HG02642 (cell line): ENCODE results near the gene DYSF.
A peak's percentile ranks its signal among the peaks of the same experiment; 100 is the strongest.

Experiments
- ATAC-seq: cut with Tn5 transposase; IDR thresholded peaks from one replicate; pipeline ENCODE4 v1.9.1; 2021; ENCODE audit warnings: mild to moderate bottlenecking; ENCODE audit not compliant: unreplicated experiment, poor library complexity

Gene DYSF

DNA sequence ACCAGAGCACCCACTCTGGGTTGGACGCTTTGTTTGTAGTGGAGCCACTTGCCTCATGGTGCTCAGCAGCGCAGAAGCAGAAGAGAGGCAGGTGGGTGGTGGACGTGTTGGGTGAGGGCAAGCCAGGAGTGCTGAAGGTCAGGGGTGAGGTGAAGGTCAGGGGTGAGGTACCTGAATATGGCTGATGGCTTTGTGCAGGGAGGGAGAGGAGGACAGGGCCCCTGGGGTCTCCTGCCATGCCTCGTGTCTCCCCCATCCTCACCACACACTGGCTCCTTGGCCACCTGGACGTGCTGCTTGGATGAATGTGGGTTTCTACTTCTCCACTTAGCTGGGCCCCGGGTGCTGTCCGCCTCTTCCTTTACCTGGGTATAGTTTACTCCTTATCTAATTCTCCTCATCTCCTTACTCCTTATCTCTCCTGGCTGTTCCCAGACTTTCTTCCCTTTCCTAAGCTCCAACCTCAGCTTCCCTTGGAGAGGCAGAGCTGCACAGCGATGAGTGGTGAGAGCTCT, 68.1 kb downstream of the DYSF start:
- no peak for ATAC-seq

DNA sequence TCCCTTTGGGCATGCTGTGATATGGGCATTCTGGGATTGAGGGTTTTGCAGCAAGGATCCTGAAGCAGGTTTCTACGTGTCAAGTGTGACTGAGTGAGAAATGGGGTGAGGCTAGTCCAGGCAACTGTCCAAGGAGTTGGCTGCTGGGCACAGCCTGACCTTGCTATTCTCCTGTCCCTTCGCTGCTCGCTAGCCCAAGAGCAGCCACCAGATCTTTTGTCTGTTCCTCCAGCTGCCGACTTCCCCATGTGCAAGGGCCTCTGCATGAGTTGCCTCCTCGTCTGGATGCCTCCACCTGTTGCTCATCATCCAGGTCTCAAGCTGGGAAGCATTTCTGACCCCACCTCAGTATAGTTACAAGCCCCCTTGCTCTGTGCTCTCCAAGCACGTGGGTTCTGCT, 71.1 kb downstream of the DYSF start:
- no peak for ATAC-seq

DNA sequence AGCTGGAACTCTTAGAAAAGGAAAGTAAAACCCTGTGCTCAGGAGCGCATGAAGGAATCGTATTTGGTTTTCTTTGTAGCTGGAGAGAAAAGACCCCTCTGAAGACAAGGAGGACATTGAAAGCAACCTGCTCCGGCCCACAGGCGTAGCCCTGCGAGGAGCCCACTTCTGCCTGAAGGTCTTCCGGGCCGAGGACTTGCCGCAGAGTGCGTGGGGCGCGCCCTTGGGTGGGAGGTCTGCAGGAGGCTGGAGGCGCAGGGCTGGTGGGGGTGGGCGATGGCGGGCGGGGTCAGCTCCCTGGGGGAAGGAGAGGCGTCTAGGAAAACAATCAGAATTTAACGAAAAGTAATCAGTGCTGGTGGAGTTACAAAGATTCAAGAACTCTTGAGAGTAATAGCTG, 72.8 kb downstream of the DYSF start:
- ATAC-seq = no peak

DNA sequence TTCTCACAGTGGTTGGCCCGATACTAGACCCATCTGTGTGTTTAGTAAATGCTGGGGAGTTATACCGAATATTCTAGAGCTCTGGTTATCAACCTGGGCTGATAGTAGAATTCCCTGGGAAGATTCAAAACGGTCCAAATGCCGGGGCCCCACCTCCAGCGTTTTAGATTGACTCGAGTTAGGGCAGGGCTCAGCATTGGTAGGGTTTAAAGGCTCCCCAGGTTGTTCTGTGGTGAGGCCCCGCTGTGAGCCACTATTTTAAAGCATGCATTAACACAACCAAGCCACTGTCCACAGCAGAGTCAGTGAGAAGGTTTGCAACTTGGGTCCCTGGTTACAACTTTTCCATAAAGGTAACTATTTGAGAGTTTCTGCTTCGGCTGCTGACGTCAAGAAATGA, 73.6 kb downstream of the DYSF start:
- no peak for ATAC-seq

DNA sequence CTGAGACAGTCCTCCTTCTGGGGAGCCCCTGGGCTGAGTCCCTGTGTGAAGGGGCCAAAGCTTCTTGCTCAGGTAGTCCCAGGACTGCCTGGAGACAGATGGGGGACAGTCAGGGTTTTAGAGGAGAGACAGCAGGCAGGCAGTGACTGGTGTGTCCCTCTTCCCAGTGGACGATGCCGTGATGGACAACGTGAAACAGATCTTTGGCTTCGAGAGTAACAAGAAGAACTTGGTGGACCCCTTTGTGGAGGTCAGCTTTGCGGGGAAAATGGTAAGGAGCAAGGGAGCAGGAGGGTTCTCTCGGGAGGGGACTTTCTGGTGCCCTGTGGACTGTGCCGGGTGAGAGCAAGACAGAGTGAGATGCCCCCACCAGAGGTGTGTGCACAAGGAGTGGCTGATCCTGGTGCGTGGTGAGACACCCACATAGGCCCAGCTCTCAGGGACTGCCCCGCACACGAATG, 74.8 kb downstream of the DYSF start:
- ATAC-seq = no peak

DNA sequence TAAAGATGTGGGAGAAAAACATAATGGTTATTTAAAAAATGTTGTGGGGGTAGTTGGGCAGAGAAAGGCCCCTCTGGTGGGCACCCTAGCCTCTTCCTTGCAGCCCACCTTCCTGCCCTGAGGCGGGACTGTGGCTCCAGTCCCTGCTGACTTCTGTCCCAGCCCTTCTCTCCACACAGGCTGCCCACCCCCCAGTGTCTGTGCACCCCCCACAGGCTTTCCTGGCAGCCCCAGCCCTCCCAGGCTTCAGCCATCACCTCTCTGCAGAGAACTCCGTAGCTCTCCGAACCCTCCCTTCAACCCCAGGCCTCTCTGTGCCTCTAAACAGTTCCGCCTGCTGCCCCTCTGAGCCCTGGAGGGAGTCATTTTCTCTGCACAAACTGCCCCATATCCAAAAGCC, 75.4 kb downstream of the DYSF start:
- no peak for ATAC-seq

DNA sequence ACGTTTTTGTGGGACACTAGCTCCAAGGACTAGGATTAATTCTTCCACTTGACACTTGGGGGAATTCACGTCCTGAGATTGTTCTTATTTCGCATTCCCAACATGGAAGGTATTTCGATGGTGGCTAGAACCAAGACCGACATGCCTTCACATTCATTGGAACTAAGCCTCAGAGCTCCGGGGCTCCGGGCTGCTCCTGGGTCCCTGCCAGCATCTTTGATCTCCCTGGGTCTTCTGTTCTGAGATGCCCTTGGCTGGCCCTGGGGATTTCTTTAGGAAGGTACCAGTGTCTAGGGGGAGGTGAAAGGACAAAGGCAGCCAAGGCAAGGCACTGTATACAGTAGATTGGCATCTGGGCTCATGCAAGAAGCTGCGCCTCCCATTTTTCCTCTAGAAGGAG, 76.8 kb downstream of the DYSF start:
- no peak for ATAC-seq

DNA sequence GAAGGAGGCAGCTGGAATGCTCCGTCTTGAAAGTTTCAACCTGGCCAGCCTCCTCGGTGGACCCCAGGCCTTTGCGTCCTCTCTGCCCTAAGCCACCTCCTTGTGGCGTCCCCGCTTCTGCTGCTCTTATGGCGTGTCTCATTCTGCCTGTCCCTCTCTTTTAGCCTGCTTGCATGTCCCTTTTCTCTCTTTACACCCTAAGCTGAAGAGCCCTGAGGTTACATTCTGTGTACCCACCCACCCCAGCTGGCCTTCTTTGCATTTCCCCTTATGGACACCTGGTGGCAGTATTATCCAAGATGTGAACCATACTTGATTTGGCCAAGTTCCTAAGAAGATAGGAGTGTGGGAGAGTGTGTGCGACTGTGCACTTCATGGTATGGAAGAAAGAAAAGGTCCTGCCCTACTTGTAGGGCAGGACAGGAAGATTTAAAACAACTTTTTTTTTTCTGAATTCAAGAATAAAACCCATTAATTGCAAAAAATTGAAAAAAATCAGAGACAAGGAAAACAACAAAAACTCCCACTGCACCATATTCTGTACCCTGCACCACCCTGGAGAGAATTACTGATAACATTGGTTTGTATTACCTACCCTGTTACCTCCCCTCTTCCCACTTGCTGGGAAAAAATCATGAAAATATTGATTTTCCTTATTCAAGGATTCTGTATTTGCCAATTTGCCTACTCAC, 77.4 kb downstream of the DYSF start:
- peak; percentile 55 for ATAC-seq

DNA sequence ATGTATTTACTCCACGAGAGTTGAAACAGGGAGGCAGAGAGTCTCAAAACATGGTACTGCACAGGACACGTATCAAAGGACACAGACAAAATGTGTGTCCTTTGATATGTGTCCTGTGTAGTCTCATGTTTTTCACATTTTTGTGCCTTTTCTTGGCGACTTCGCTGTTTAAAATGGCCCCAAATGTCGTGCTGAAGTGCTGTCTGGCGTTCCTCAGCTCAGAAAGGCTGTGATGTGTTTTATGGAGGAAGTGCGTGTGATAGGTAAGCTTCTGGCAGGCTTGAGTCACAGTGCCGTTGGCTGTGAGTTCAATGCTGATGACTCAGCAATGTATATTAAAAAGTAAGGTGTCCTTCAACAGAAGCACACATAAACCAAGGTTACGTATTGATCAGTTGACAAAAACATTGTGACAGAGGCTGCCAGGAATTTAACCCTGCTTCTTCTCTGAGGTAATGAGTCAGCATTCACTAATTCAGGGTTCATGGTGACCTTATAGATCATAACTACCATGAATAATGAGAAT, 78.2 kb downstream of the DYSF start:
- no peak for ATAC-seq

DNA sequence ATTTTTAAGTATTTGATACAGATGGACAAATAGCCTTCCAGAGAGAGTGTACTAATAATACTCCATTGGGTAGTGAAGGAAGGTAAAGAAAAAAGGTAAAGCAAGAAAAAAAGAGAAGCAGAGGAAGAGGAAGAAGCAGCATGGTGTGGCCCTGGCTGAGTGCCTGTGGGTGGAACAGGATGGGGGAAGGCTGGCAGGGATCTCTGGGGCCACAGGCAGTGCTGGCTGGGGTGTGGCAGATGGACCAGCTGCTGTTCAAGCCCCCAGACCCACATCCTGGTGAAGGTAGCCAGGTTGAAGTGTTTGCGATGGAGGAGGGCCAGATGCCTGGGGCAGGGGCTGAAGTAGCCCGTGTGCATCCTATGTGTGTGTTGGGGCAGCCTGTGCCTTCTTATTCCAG, 79.0 kb downstream of the DYSF start:
- no peak for ATAC-seq

DNA sequence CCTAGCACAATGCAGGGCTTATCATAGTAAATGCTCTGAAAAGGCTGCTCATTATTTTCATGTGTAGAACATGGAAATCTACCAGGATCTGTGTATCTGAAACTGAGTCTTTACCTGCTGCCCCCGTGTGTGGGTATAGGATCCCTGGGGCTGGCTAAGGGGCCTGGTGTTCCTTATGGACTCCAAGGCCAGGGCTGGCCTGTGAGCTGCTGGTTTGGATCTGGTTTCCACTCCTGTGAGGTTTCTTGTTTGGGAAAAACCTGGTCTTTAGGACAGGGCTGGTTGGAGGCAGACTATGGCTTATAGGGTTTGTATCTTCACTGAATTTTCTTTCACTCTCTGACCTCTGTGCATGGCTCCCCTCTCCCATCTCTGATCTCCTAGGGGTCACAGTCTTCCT, 80.8 kb downstream of the DYSF start:
- no peak for ATAC-seq

DNA sequence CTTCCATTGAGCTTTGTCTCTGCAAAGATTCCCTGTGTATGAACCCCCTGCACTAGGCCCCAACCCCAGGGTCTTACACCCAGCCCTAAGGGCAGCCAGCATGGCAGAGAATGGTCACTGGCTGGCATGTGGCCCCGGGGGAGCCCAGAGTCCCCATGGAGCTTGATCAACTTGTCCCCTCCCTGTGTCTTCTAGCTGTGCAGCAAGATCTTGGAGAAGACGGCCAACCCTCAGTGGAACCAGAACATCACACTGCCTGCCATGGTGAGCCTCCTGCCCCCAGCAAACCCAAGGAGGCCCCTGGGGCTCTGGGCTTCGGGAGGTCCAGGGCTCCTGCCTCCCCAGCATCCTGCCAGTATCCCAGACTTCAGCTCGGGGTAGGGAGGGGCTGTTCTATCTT, 81.5 kb downstream of the DYSF start:
- ATAC-seq = no peak

DNA sequence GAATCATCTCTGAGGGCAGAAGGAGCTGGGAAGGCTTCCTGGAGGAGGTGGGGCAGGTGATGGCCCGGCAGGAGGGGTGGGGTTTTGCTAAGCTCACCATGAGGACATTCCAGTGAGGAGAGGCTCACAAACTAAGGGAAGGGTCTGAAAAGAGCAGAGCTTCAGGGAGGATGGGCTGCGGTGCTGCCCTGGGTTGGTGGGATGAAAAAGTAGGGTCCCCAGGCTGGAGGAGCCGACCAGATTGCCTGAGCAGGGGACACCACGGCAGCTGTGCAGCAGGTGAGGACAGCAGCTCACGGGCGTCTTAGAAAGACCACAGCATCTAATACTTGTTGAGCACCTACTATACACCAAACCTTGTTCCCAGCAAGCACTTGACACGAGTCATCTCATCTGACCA, 82.2 kb downstream of the DYSF start:
- no peak for ATAC-seq

DNA sequence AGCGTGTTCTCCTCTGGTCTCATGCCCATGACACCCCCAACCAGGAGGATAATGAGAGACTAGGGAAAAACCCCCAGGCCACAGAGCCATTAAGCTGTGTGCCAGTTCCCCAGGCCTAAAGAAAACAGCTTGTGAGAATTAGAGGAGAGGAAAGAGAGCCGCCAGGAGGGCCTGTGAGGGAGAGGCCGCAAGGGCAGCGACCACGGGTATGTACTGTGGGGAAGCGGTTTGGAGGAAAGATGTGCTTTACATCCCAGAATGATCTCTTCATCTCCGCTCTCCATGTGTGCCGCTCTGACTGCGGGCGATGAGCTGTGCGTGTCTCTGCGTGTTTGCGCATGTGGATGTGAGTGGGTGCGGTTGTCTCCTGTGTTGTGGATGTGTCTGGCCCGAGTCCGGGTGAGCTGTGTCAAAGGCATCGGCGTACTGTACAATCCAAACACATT, 82.9 kb downstream of the DYSF start:
- ATAC-seq = no peak

DNA sequence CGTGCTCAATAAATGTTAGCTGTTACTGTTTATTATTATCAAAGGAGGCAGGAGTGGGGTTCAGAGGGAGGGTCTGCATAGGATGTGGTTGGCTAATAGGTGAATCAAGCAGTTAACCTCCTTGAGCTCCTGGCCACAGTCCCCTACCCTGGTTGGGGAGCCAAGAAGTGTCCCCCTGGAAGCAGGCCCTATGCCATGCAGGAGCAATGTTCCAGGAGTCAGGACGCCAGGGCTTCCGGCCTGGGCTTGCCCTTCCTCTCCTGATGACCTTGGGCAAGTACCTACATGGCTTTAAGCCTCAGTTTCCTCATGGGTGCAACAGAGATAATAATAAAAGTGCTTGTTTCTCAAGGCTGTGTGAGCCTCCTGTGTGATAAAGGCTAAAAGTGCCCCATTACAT, 84.9 kb downstream of the DYSF start:
- no peak for ATAC-seq

DNA sequence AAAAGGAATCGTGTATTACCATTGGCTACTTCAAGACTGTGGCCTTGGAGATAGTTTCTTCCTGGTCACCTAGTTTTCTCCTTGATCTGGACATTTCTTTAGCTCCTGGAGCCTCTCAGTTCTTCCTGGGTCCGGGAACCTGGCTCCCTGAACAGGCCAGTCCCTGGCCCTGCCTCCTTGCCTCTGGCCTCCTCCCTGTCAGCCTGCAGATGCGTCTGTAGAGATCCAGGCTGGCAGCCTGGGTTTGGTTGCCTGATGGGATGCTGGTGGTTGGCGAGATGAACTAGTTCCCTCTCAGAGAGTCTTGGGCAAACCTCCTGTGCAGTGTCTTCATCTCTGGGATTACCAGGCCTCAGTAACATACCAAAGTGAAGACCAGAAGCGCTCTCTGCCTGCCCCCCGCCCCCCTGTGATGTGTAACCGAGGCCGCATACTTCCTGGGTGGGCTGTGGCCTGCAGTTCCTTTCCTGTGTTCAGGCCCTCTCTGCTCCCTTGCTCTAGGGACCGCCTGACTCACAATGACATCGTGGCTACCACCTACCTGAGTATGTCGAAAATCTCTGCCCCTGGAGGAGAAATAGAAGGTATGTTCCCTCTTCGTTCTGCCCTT, 85.4 kb downstream of the DYSF start:
- no peak for ATAC-seq

DNA sequence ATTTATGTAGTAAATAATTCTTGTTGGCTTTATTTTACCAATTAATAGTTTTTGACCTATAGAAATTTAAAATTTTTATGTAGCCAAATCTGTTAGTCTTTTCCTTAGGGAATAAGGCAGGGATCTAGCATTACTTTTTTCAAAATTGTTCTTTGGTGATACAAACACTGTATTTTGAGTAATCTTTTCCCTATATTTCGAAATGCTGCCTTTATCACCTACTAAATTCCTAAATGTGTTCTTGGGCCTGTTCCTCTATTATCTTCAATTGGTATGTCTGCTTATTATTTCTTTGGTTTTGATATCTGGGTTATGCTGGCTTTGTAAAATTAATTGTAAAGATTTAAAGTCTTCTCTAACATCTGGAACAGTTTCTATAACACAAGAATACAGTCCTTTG, 87.5 kb downstream of the DYSF start:
- no peak for ATAC-seq

DNA sequence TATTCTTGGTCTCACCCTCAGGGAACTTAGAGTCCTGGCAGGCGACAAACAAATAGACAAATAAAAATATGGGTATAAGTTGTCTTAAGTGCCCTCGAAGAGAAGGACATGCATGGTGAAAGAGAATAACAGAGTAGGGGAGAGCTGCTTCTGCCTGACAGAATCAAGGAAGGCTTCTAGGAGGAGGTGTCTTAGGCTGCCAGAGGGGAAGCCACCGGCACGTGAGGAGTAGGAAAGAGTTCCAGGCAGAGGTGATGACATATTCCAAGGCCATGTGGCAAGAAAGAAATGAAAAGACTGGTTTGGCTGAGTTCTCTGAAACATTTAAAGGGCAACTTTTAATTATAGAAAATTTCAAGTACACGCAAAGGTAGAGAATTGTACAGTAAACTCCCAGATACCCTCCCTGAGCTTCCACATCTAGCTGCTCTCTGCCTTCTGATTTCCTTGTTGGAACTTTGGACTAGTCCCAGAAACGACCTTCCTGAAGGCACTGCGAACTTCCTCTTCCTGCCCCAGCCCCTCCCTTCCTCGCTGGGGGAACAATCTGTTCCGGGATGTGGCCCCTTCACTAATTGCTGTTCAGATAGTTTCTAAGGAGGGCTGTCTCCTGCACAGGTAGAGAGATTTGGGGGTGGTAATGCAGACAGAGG, 91.7 kb downstream of the DYSF start:
- ATAC-seq = no peak

DNA sequence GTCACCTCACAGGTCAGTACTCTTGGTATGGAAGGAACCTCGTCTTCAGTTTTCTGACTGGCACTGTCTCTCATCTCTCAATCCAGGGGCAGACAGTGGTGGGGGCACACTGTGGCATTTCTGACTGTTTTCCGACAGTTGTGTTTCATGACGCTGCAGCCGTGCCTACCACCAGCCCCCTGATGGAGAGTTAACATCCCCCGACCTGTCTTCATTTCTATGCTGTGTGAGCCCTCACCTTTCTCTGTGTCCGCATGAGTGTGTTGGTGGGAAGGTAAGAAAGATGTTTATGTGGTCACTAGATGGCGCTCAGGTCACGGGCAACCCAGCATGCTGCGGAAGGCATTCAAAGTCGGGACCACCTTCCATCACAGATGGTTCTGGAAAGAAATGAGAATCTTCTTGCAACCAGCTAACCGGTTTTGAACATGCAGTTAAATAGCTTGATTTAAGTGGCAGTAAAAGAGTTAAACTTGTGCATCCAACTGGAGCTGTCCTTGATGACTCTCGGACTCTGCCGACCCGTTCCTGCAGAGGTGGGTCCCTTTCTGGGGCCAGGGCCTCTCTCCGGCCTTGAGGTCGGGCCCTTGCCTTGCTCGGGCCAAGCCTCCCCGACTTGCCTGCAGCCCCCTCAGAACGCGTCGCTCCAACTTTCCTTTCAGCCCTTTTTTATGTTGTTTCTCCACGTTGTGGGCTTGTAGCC, 92.4 kb downstream of the DYSF start:
- ATAC-seq = no peak

DNA sequence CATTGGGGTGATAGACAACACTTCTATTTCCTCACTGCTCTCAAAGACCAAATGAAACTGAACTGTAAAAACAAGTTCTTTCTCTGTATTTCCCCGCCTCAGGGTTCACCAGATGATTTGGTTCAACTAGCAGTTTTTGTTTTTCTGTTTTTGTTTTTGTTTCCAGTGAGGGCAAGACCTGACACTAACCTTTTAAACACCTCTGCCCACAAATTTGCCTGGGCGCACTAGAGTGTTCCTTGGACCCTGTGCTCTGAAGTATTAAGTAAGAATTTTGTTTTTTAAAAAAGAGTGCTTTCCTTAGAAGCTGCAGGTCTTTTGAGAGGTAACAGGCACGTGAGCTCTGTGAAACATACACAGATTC, 92.9 kb downstream of the DYSF start:
- no peak for ATAC-seq

DNA sequence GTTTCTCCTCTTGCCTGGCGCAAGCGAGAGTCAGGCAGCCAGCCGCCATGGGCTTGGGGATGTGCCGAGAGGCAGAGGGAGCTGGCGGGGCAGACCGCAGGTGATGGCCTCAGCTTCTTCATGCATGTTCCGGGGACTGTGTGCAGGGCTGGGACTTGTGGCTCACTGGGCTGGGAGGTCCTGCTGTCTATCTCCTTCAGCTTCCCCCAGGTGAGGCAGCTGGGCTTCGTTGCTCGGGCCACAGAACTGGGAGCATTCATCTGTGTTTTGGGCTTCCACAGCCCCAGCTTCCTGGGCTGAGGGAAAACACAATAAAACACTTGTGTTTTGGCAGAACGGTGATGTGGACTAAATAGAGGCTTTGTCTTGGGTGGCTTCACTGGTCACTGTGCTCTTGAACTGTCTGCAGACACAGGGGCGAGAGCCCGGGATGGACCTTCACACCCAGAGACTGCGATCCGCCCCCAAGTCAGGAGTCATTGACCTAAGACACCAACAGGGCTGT, 93.5 kb downstream of the DYSF start:
- ATAC-seq = no peak
